DMS79 (cell line): Measurements from ENCODE around the gene GFOD1.

Source experiments
- DNase-seq: peaks from one replicate; lab custom pipeline; 2025; lab: John Stamatoyannopoulos, UW

Gene GFOD1

DNA sequence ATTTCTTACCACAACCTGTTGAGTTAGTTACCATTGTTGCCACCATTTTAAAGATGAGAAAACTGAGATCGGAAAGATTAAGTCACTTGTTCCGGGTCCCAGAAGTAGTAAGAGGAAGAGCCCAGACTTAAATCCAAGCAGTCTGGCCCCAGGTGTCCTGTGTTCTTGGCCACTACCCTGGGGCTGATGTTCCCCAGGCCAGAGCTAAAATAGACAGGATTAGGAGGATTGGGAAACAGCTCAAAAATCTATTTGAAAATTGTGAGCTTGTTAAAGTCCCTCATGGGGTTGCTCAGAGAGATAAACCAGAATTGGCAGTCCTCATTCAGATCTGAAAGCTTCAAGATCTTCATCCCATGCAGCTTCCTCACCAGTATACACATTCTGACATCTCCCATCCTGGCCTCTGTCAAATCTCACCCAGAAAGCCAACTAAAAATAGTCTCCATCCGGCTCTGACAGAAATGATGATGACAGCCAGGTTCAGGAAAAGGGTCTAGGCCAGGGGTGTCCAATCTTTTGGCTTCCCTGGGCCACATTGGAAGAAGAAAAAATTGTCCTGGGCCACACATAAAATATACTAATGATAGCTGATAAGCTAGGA lies 62.0 kb downstream of the GFOD1 start:
- no peak for DNase-seq

- DNase-seq = no peak
These were observed 64.1 kb downstream of the GFOD1 start for GRCh38 chr6:13423252-13423651.

DNA sequence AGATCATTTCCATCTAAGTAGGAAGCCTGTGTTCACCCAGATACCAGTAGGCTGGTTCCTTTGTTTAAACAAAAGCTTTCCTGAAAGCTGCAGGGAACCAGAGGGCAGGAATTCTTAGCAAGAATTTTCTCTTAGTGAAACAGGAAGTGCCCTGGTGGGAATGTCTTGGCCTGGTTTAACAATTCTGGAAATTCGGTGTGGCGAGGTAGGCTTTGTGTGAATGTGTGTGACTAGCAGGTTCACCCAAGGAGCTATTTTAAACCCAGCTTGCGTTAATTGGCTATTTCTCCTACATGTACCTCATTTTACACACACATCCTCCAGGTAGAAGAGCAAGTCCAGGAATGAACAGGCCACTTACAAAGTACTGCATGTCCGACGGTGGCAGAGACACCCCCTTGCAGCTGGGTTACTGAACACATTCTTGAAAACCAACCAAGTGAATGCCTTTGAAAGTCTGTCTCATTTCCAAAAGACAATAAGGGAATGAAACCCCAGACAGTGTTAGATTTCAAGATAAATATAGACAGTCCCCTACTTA lies 64.6 kb downstream of the GFOD1 start:
- no peak for DNase-seq

DNA sequence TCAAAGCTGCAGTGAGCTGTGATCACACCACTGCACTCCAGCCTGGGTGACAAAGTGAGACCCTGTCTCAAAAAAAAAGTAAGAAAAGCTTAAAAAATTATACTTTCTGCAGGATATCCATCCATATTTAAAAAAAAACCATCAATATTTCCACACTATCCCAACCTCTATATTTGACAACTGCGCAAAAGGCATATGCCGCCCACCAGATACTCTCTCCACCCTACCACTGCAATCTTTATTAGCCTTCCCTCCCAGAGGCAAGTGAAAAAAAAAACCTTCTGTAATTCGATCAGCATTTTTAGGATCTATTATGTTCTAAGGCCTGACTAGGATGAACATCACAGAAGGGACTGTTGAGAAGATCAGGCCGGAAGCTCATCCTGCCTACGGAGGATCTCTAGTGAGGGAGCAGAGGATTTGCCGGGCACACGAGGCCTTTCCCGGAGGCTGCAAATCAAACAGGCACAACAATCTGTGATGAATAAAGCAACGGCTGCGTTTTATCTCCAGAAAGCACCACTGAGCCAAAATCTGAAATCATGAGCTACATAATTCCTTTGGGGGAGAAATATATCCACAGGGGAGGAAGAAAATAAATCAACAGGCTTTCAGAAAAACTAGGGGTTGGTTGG lies 65.9 kb downstream of the GFOD1 start:
- no peak for DNase-seq

DNA sequence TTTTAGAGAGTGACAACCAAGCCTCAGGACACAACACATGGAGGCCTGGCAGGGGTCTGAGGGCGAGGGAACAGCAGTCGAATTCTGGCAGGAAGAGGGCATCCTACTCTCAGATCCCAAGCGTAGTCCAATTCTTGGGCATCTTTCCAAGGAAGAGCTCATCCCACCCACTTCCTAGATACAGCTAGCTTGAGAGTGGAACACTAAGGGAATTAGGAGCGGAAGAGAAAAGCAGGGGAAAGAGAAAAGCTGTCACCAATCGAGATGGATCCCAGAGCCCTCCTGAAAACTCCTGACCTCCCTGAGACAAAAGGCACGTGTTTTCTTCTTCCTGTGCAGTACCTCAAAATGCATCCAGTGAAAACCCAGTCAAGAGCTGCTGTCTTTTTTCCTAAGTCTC lies 67.1 kb downstream of the GFOD1 start:
- no peak for DNase-seq

- no peak for DNase-seq
These were observed 67.8 kb downstream of the GFOD1 start for GRCh38 chr6:13419422-13420195.

GRCh38 chr6:13418844-13419243 lies 68.6 kb downstream of the GFOD1 start:
- DNase-seq = no peak

GRCh38 chr6:13417954-13418353 lies 69.4 kb downstream of the GFOD1 start:
- no peak for DNase-seq

DNA sequence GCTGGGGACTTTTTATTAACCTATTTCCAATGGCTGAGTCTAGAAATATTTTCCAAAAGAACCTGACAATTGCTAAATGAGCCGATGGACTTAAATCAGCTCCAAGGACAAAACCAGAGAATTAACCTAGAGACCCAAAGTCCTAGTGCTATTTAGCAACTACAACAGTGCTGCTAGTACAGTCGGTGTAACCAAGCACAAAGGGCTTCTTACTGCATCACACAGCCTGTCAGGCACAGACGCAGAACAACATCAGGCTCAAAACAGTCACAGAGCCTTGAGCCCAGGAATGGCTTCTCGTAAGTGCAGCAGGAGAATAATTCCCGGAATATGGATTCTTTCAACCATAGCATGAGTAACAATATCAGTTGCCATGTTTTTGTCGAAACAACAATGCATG lies 70.0 kb downstream of the GFOD1 start:
- DNase-seq = no peak

DNA sequence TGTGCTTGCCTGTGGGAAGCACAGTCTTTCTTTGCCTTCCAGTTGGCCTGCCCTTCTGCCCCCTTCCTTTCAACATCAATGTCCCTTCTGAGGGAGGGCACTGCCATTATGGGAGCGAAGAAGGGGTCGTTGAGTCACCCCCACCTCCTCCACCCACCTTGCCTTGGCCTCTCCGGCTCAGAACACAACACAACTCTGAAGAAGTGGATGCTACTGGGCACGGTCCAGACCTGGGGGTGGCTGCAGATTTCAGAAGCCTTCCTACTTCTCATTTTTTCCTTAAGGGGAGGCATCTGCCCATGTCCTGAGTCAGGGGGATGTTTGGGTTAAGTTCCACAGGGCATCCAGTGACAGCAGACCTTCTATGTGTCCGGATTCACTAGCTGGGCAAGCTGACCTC lies 72.1 kb downstream of the GFOD1 start:
- no peak for DNase-seq

DNA sequence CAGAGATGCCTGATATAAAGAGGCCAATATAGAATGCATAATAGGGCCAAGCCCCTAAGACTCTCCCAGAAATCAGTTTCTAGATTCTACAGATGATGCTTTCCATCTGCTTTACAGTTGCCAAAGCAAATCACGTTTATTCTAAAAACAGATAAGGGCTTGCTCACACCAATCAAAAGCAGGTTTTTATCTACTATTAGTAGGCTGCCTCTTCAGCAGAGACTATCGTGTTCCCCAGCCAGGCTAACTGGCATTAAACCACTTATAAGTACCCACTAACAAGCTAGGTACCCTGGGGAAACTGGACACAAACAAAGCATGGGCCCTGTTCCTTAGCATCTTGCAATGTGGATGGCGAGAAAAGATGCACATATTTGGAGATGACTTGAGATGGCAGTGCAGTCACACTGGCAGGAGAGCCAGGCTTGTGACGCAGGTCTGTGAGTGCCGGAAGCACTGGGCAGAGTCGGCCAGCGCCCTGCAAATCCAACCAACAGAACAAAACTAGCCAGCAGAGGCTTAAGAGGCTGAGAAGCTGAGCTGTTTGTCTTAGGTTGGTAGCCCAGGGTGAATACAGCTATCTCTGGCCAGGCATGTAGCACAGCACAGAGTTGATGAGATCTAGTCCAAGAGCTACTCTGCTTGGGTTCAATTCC lies 73.4 kb downstream of the GFOD1 start:
- no peak for DNase-seq

DNA sequence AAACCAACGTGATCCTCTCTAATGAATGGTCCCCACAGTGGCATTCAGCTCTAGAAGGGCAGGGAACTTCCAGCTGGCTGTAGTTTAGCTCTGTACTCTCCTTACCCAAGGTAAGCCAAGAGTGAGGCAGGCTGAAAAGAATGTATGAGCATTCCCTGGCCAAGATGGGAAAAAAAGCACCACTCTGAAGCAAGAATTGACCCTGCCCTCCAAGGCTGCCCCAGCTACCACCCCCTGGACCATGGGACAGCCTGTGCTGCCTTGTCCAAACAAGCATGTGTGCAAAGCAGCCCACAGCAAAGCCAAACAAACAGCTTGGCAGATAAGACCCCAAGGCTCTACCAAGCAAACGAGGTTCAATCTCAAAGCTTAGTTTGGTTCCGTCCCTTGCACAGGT lies 73.9 kb downstream of the GFOD1 start:
- no peak for DNase-seq

DNA sequence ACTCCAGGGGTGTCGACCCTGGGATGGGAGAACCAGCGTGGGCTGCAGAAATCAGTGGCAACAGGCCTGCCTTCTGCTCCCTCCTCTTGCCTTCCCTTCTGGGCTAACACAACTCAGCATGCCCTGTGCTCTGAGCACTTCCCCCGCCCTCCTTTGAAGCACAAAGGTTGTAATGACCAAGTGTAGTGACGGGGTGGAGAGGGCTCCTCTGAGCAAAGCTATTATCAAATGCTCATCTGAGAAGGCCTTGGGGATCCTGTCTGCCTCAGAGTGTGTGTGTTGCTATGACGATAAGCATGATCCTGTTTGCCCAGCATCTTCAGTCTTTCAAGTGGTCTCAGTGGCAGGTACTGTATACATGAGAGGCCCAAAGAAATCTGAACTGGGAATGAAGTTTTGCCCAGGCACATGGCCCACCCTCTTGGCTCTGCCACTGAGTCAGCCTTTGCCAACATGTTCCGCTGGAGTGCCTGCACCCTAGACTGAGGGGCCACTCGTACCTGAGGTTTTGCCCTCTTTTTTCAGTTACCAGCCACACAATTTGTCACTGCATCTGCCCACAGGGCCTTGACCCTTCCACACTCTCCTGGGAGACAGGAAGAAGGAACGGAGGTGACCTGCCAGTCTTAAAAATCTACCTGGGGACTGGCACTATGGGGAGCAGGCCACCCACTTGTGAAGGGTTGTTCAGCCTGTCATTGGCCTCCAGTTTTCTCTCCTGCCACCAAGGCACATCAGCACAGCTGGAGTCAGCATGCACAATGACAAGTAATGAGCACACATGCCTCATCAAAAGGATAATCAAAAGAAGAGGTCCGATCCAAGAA lies 74.5 kb downstream of the GFOD1 start:
- peak; percentile 80 for DNase-seq

GRCh38 chr6:13412211-13412610 lies 75.2 kb downstream of the GFOD1 start:
- no peak for DNase-seq

GRCh38 chr6:13411484-13411883 lies 75.9 kb downstream of the GFOD1 start:
- no peak for DNase-seq

GRCh38 chr6:13409991-13410390 lies 77.4 kb downstream of the GFOD1 start:
- no peak for DNase-seq

DNA sequence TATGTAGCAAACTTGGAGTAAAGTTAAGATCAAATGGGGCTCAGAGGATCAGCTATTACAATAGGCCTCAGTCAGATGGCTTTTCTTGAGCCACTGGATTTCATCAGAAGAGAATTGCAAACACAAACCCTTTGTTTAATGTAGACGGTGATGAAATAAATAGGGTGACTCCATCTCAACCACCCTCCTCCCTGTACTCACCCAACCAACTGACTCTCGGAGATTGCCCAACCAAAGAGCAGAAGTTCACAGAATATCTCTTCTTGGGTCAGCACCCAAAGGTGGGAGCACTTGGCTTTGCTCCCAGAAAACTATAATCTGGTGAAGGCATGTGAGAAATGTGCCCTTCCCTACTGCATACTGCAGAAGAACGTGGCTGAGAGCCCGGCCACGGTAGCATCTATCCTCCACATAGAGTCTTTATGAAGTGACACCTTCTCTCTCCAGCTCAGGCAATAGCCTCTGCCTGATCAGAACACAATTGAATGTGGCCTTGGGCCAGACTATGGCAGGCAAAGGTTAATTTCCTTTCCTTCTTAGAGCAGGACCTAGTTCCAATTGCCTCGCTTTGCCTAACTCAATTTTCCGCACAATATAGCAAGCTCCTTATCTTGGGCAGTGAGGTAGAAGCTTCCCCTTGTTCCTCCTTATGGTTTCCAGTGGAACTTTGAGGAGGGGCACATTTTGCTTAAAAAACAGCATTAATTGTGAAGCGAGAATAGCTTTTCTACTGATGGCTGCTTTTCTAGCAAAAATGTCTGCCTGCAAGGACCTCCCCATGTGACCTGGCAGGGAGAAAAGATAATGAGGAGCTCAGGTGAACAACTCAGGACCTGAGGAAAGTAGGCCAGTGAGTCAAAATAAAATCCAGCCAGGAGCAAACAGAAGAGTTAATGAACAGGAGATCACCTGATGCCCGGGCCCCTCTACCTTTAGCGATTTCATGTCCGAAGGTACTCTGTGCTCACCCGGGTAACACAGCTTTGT lies 79.4 kb downstream of the GFOD1 start:
- no peak for DNase-seq

GRCh38 chr6:13407368-13407708 lies 80.1 kb downstream of the GFOD1 start:
- DNase-seq = no peak

DNA sequence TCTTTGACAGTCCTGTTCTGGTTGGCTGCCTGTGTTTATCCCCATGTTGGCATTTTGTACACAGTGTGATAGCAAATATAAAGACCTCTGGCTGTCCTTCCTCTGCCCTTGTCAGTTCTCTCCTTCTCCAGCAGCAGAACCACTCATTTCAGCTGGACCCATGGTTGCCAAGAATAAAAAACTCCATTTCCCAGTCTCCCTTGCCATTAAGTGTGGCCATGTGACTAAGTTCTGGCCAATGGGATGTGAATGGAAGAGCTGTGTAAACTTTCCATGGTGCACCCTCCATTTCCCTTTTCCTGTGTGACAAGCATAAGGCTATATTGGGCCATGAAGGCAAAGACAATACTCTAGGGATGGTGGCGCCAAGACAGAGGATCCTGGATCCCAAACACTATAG lies 80.6 kb downstream of the GFOD1 start:
- DNase-seq = no peak

- no peak for DNase-seq
These were observed 81.4 kb downstream of the GFOD1 start for GRCh38 chr6:13405961-13406477.
